Panc1 (cell line): ENCODE measurements around the gene RPUSD1. TPM values are rescaled to one million over a fixed set of nuclear protein-coding genes. Genes with fewer than 3 reads are reported as not detected.

ENCODE experiments used
- ATAC-seq: fragments of 200-7000 bp; cut with Tn5 transposase; 2 replicates; pipeline ENCODE4 v1.9.1; 2020; ENCODE audit warnings: mild to moderate bottlenecking, moderate library complexity
- BruUV-seq: library from RNA; stranded (reverse); fragments of 400-500 nt; replicated peaks from 2 replicates; lab custom pipeline; 2021; lab: Mats Ljungman, UMichigan
- CTCF ChIA-PET: fragments of 300-600 bp; sonication (Branson Sonifier 250); formaldehyde crosslinking; loops from one replicate; lab custom pipeline; 2022; ENCODE audit warnings: antibody characterized with exemption; lab: Charles Lee
- POLR2A ChIA-PET: fragments of 300-600 bp; sonication (Branson Sonifier 250); formaldehyde crosslinking; loops from one replicate; lab custom pipeline; 2022; ENCODE audit warnings: antibody characterized with exemption; lab: Charles Lee
- DNase-seq: peaks from one replicate; pipeline ENCODE4 v3.0.0-alpha.2; 2010; ENCODE audit warnings: low read depth, low spot score
- H3K27ac ChIP-seq: 2 replicates; pipeline ENCODE4 v1.5.1; 2011; ENCODE audit warnings: mild to moderate bottlenecking, low read length, inconsistent platforms
- H3K27me3 ChIP-seq: fragments of 200-500 bp; sonication (Bioruptor generic); 2 replicates; pipeline ENCODE4 v1.6.0; 2014; ENCODE audit warnings: low read length, inconsistent platforms; ENCODE audit not compliant: control insufficient read depth, insufficient read depth
- H3K36me3 ChIP-seq: fragments of 200-500 bp; sonication (Bioruptor generic); 2 replicates; pipeline ENCODE4 v1.5.1; 2014; ENCODE audit warnings: inconsistent platforms, mild to moderate bottlenecking, low read length, moderate library complexity; ENCODE audit not compliant: control insufficient read depth, insufficient read depth
- H3K4me1 ChIP-seq: 2 replicates; pipeline ENCODE4 v1.5.1; 2011; ENCODE audit warnings: inconsistent platforms, mild to moderate bottlenecking, low read length, moderate library complexity; ENCODE audit not compliant: control insufficient read depth, insufficient read depth
- H3K4me3 ChIP-seq, 2 experiments: 2 replicates each; pipeline ENCODE4 v1.5.1; 2011 to 2012; ENCODE audit warnings: low read depth in 2 of 2, low read length in 2 of 2, mild to moderate bottlenecking in 2 of 2, inconsistent platforms in 1 of 2, moderate library complexity in 1 of 2
- H3K9me3 ChIP-seq: fragments of 200-500 bp; sonication (Bioruptor generic); 2 replicates; pipeline ENCODE4 v1.5.1; 2014; ENCODE audit warnings: low read depth, mild to moderate bottlenecking, inconsistent platforms, low read length, moderate library complexity; ENCODE audit not compliant: control insufficient read depth, insufficient read depth
- POLR2AphosphoS5 ChIP-seq: IDR thresholded peaks from 2 replicates; pipeline ENCODE4 v1.6.1; 2012; ENCODE audit warnings: mild to moderate bottlenecking, low read depth, low read length, moderate library complexity
- SIN3A ChIP-seq: IDR thresholded peaks from 2 replicates; pipeline ENCODE4 v1.6.1; 2012; ENCODE audit warnings: low read depth, mild to moderate bottlenecking, low read length, moderate library complexity, borderline replicate concordance; ENCODE audit not compliant: insufficient read depth
- TCF7L2 ChIP-seq: IDR thresholded peaks from 2 replicates; pipeline ENCODE4 v1.6.1; 2011; ENCODE audit warnings: mild to moderate bottlenecking, low read depth, low read length, inconsistent platforms
- in situ Hi-C: cut with HindIII; loops from 2 replicates; pipeline ENCODE4 v1.10.0; 2016; ENCODE audit warnings: low sequenced_read_pairs, low pct_unique_long_range_greater_than_20kb
- intact Hi-C: fragments of 100-400 bp; cut with micrococcal nuclease; formaldehyde crosslinking; loops from one replicate; pipeline ENCODE4 v1.10.0; 2022; ENCODE audit not compliant: unreplicated experiment
- total RNA-seq: library from RNA; stranded (reverse); gene quantifications from one replicate; pipeline ENCODE4 v1.2.1, GENCODE V29; 2021; ENCODE audit not compliant: unreplicated experiment
- TF ChIP-seq, protein P1 (sequence below), 2 experiments: IDR thresholded peaks; 2 replicates each; pipeline ENCODE4 v1.6.1; 2011 to 2012; ENCODE audit warnings: low read depth in 2 of 2, control low read depth in 1 of 2, low read length in 1 of 2, mild to moderate bottlenecking in 1 of 2, moderate library complexity in 1 of 2; ENCODE audit not compliant: insufficient read depth in 1 of 2
- TF ChIP-seq, protein P2 (sequence below): fragments of 450-650 bp; IDR thresholded peaks from 2 replicates; pipeline ENCODE4 v1.5.1; 2017; ENCODE audit warnings: mild to moderate bottlenecking

Gene RPUSD1
- total RNA-seq, 1 experiment from 2014 or later = 61.1 TPM

GRCh38 chr16:770411-770810 is 17.8 kb downstream of the RPUSD1 start:
- in situ Hi-C loops (no loop called here), intact Hi-C loops (no loop called here)
- no peak for ATAC-seq

DNA sequence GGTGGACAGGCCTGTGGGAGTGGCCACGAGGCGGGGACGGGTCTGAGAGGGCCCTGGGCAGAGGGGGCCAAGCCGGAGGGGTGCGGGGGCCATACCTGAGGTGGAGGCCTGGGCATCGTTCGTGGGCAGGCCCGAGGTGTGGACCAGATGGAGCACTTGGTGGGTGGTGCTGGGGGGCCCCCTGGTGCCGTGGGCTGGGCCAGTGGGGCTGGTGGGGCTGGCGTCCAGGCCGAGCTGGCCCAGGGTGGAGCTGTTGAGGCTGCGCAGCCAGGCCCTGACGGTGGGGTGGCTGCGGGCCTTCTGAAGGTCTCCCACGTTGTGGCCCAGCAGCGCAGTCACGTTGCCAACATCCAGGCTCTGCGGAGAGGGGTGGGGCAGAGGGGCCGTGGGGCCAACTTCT is 18.2 kb downstream of the RPUSD1 start:
- DNase-seq (no peak), ATAC-seq (no peak)
- no peak overlapping the region for H3K27ac ChIP-seq
- intact Hi-C loops = no loop called here
- in situ Hi-C loops = no loop called here
- no peaks in the 10 kb centered on the region for H3K9me3 ChIP-seq
- no TSS peak for BruUV-seq
- no peaks in the 10 kb centered on the region for H3K27me3 ChIP-seq
- ChIA-PET POLR2A (no interaction called here), CTCF (no interaction called here)
- H3K4me1 ChIP-seq = no peaks in the 10 kb centered on the region; the same call in 1 of the 2 replicates
- TF ChIP-seq, protein P1, sequence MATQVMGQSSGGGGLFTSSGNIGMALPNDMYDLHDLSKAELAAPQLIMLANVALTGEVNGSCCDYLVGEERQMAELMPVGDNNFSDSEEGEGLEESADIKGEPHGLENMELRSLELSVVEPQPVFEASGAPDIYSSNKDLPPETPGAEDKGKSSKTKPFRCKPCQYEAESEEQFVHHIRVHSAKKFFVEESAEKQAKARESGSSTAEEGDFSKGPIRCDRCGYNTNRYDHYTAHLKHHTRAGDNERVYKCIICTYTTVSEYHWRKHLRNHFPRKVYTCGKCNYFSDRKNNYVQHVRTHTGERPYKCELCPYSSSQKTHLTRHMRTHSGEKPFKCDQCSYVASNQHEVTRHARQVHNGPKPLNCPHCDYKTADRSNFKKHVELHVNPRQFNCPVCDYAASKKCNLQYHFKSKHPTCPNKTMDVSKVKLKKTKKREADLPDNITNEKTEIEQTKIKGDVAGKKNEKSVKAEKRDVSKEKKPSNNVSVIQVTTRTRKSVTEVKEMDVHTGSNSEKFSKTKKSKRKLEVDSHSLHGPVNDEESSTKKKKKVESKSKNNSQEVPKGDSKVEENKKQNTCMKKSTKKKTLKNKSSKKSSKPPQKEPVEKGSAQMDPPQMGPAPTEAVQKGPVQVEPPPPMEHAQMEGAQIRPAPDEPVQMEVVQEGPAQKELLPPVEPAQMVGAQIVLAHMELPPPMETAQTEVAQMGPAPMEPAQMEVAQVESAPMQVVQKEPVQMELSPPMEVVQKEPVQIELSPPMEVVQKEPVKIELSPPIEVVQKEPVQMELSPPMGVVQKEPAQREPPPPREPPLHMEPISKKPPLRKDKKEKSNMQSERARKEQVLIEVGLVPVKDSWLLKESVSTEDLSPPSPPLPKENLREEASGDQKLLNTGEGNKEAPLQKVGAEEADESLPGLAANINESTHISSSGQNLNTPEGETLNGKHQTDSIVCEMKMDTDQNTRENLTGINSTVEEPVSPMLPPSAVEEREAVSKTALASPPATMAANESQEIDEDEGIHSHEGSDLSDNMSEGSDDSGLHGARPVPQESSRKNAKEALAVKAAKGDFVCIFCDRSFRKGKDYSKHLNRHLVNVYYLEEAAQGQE (IDR thresholded peaks at IDR 0.05; ENCODE audit: insufficient read depth in 1 of 2, low read depth in 2 of 2, low read length in 1 of 2) = no peak
- no peak for TF ChIP-seq POLR2AphosphoS5
- TF ChIP-seq SIN3A = no peak
- TF ChIP-seq TCF7L2 = no peak
- TF ChIP-seq, protein P2, sequence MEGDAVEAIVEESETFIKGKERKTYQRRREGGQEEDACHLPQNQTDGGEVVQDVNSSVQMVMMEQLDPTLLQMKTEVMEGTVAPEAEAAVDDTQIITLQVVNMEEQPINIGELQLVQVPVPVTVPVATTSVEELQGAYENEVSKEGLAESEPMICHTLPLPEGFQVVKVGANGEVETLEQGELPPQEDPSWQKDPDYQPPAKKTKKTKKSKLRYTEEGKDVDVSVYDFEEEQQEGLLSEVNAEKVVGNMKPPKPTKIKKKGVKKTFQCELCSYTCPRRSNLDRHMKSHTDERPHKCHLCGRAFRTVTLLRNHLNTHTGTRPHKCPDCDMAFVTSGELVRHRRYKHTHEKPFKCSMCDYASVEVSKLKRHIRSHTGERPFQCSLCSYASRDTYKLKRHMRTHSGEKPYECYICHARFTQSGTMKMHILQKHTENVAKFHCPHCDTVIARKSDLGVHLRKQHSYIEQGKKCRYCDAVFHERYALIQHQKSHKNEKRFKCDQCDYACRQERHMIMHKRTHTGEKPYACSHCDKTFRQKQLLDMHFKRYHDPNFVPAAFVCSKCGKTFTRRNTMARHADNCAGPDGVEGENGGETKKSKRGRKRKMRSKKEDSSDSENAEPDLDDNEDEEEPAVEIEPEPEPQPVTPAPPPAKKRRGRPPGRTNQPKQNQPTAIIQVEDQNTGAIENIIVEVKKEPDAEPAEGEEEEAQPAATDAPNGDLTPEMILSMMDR = no peak
- no peak overlapping the region for H3K4me3 ChIP-seq
- H3K36me3 ChIP-seq = no peaks in the 10 kb centered on the region

More at GRCh38 chr16:770411-770810, 17.8 kb downstream of the RPUSD1 start:
- ChIA-PET POLR2A (no interaction called here), CTCF (no interaction called here)
- H3K9me3 ChIP-seq = no peaks in the 10 kb centered on the region
- H3K36me3 ChIP-seq = no peaks in the 10 kb centered on the region
- H3K27ac ChIP-seq = no peak overlapping the region
- no peaks in the 10 kb centered on the region for H3K27me3 ChIP-seq
- H3K4me1 ChIP-seq = no peaks in the 10 kb centered on the region; the same call in 1 of the 2 replicates
- BruUV-seq = no TSS peak
- H3K4me3 ChIP-seq = no peak overlapping the region
- no peak for DNase-seq
- TF ChIP-seq, protein P2 = no peak
- TF ChIP-seq POLR2AphosphoS5 (no peak), SIN3A (no peak)
- TF ChIP-seq, protein P1 (IDR thresholded peaks at IDR 0.05; ENCODE audit: insufficient read depth in 1 of 2, low read depth in 2 of 2, low read length in 1 of 2) = no peak
